ENCODE data around the gene FNDC3B. TPM values are rescaled to one million over a fixed set of nuclear protein-coding genes. Genes with fewer than 3 reads are reported as not detected.

The FNDC3B gene
- total RNA-seq, 1 experiment from 2014 or later: 48.6 TPM

DNA sequence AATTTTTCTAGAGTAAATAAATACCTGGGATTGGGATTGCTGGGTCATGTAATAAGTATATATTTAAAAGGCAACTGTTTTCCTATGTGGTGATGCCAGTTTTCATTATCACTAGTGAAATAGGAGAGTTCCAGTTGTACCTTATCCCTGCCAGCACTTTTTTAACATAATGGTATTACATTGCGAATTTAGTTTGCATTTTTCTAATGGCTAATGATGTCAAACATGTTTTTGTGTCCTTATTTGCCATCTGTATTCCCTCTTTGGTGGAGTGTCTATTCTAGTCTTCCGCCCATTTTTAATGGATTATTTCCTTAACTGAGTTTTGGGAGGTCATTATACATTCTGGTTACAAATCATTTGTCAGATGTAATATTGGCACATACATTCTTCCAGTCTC lies 320.6 kb downstream of the FNDC3B start:
- H3K4me2 ChIP-seq (ENCODE audit: low read length): no peak overlapping the region
- peaks cover 18% of the 10 kb centered on the region for H3K4me1 ChIP-seq (ENCODE audit: insufficient read depth, low read length)
- BruUV-seq (replicated peaks): no TSS peak
- peaks cover 6% of the 10 kb centered on the region; the same call in 1 of the 2 replicates for H4K20me1 ChIP-seq (ENCODE audit: low read length)
- DNase-seq: no peak
- no peaks in the 10 kb centered on the region for H3K9me3 ChIP-seq (ENCODE audit: low read length)
- H3K79me2 ChIP-seq (ENCODE audit: low read length): no peaks in the 10 kb centered on the region
- intact Hi-C loops (cut with micrococcal nuclease): no loop called here
- TF ChIP-seq EZH2 (IDR thresholded peaks at IDR 0.05; ENCODE audit: low read length, unreplicated experiment) (no peak), EZH2phosphoT487 (IDR thresholded peaks at IDR 0.05; ENCODE audit: borderline replicate concordance, low read length) (no peak)
- TF ChIP-seq, protein P1, sequence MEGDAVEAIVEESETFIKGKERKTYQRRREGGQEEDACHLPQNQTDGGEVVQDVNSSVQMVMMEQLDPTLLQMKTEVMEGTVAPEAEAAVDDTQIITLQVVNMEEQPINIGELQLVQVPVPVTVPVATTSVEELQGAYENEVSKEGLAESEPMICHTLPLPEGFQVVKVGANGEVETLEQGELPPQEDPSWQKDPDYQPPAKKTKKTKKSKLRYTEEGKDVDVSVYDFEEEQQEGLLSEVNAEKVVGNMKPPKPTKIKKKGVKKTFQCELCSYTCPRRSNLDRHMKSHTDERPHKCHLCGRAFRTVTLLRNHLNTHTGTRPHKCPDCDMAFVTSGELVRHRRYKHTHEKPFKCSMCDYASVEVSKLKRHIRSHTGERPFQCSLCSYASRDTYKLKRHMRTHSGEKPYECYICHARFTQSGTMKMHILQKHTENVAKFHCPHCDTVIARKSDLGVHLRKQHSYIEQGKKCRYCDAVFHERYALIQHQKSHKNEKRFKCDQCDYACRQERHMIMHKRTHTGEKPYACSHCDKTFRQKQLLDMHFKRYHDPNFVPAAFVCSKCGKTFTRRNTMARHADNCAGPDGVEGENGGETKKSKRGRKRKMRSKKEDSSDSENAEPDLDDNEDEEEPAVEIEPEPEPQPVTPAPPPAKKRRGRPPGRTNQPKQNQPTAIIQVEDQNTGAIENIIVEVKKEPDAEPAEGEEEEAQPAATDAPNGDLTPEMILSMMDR (conservative IDR thresholded peaks at IDR 0.05; ENCODE audit: low read depth, low read length): no peak
- peaks cover under 1% of the 10 kb centered on the region for H3F3A ChIP-seq (ENCODE audit: low read length, unreplicated experiment)
- H2AFZ ChIP-seq (ENCODE audit: low read length): no peak overlapping the region
- H3K27ac ChIP-seq (ENCODE audit: low read length): no peak overlapping the region
- ChIA-PET POLR2A (ENCODE audit: unreplicated experiment) (no interaction called here), CTCF (no interaction called here)
- H3K27me3 ChIP-seq (ENCODE audit: low read length): no peaks in the 10 kb centered on the region
- H3K36me3 ChIP-seq (ENCODE audit: low read depth, low read length): peaks cover 32% of the 10 kb centered on the region
- H3K9ac ChIP-seq (ENCODE audit: low read length): no peak overlapping the region
- H3K4me3 ChIP-seq (ENCODE audit: low read length): no peak overlapping the region
- no peak for ATAC-seq
- H3K9me2 ChIP-seq (replicated peaks; ENCODE audit: low read length): no peaks in the 10 kb centered on the region

DNA sequence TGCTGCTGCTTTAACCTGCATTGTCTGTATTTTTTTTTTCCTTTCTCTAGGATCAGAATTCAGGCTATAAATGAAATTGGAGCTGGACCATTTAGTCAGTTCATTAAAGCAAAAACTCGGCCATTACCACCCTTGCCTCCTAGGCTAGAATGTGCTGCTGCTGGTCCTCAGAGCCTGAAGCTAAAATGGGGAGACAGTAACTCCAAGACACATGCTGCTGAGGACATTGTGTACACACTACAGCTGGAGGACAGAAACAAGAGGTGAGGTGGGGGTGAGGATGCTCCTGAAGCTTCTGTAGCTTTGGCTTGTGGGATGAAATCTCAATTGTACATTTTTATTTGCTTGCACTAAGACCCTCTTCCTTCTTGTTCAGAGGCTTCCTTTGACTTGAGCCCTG lies 323.2 kb downstream of the FNDC3B start:
- Histone ChIP-seq H3K4me3 (ENCODE audit: low read length) (no peak overlapping the region), H4K20me1 (ENCODE audit: low read length) (no peaks in the 10 kb centered on the region), H3F3A (ENCODE audit: low read length, unreplicated experiment) (no peaks in the 10 kb centered on the region), H2AFZ (ENCODE audit: low read length) (no peak overlapping the region), H3K9me2 (replicated peaks; ENCODE audit: low read length) (no peaks in the 10 kb centered on the region), H3K9me3 (ENCODE audit: low read length) (no peaks in the 10 kb centered on the region), H3K9ac (ENCODE audit: low read length) (no peak overlapping the region), H3K27ac (ENCODE audit: low read length) (no peak overlapping the region), H3K36me3 (ENCODE audit: low read depth, low read length) (peaks cover 37% of the 10 kb centered on the region), H3K4me1 (ENCODE audit: insufficient read depth, low read length) (0 out of 2 replicates have a peak, but pooled peaks cover 5% of the 10 kb centered on the region), H3K4me2 (ENCODE audit: low read length) (no peak overlapping the region), H3K79me2 (ENCODE audit: low read length) (no peaks in the 10 kb centered on the region), H3K27me3 (ENCODE audit: low read length) (no peaks in the 10 kb centered on the region)
- no TSS peak for BruUV-seq (replicated peaks)
- intact Hi-C loops (cut with micrococcal nuclease): no loop called here
- no peak for ATAC-seq
- POLR2A ChIA-PET (ENCODE audit: unreplicated experiment): no interaction called here
- CTCF ChIA-PET: no interaction called here
- TF ChIP-seq, protein P1 (conservative IDR thresholded peaks at IDR 0.05; ENCODE audit: low read depth, low read length): no peak
- TF ChIP-seq EZH2phosphoT487 (IDR thresholded peaks at IDR 0.05; ENCODE audit: borderline replicate concordance, low read length) (no peak), EZH2 (IDR thresholded peaks at IDR 0.05; ENCODE audit: low read length, unreplicated experiment) (no peak)
- no peak for DNase-seq

DNA sequence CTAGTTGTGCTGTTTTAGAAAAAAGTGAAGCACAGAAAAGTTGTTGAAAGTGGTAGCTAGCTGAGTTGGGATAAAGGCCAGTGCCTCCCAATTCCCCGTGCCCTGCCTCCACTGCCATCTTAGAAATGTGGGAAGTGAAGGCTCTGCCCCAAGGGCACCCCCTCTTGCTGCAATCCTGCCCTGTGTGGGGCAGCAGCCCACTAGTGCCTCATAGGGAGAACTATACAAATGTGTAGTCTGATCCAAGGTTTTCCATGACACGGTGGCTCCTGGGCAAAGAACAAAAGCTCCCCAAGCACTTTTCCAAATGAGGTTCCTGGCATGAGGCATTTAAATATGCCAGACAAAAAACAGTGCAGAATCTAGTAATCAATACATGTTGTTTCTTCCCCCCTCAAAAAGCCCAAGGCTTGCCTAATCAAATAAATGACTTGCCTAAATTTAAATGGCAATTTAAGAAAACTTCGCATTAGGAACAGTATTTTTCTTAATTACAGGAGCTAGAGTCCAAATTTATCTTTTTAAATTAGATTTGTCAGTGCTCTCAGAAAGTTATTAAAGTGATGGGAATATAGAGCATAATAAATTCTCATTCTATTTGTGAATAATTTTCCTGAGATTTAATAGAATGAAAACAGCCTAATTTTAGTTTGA lies 325.1 kb downstream of the FNDC3B start:
- H4K20me1 ChIP-seq (ENCODE audit: low read length): no peaks in the 10 kb centered on the region
- peaks cover 32% of the 10 kb centered on the region for H3K36me3 ChIP-seq (ENCODE audit: low read depth, low read length)
- no peaks in the 10 kb centered on the region for H3K79me2 ChIP-seq (ENCODE audit: low read length)
- H3K27ac ChIP-seq (ENCODE audit: low read length): no peak overlapping the region
- H3K9me2 ChIP-seq (replicated peaks; ENCODE audit: low read length): no peaks in the 10 kb centered on the region
- no peak for ATAC-seq
- no peak overlapping the region for H2AFZ ChIP-seq (ENCODE audit: low read length)
- no peaks in the 10 kb centered on the region for H3K27me3 ChIP-seq (ENCODE audit: low read length)
- no peak overlapping the region for H3K4me2 ChIP-seq (ENCODE audit: low read length)
- DNase-seq: no peak
- no peaks in the 10 kb centered on the region for H3K4me1 ChIP-seq (ENCODE audit: insufficient read depth, low read length)
- TF ChIP-seq, protein P1 (conservative IDR thresholded peaks at IDR 0.05; ENCODE audit: low read depth, low read length): no peak
- TF ChIP-seq EZH2 (IDR thresholded peaks at IDR 0.05; ENCODE audit: low read length, unreplicated experiment) (no peak), EZH2phosphoT487 (IDR thresholded peaks at IDR 0.05; ENCODE audit: borderline replicate concordance, low read length) (no peak)
- H3K9ac ChIP-seq (ENCODE audit: low read length): no peak overlapping the region
- no peaks in the 10 kb centered on the region for H3F3A ChIP-seq (ENCODE audit: low read length, unreplicated experiment)
- POLR2A ChIA-PET (ENCODE audit: unreplicated experiment): no interaction called here
- BruUV-seq (replicated peaks): no TSS peak
- CTCF ChIA-PET: no interaction called here
- no peaks in the 10 kb centered on the region for H3K9me3 ChIP-seq (ENCODE audit: low read length)
- intact Hi-C loops (cut with micrococcal nuclease): no loop called here
- no peak overlapping the region for H3K4me3 ChIP-seq (ENCODE audit: low read length)
